GM21576 (cell line): ENCODE results near the gene RANBP17.
"Not testable (repeated sequence)": the region's sequence is repeated elsewhere in the genome, so short reads cannot be mapped to it uniquely, and the experiment has no call there.

Experiments used
- ATAC-seq: cut with Tn5 transposase; IDR thresholded peaks from one replicate; pipeline ENCODE4 v1.9.1; 2021; ENCODE audit warnings: mild to moderate bottlenecking, moderate library complexity; ENCODE audit not compliant: unreplicated experiment

Gene RANBP17

DNA sequence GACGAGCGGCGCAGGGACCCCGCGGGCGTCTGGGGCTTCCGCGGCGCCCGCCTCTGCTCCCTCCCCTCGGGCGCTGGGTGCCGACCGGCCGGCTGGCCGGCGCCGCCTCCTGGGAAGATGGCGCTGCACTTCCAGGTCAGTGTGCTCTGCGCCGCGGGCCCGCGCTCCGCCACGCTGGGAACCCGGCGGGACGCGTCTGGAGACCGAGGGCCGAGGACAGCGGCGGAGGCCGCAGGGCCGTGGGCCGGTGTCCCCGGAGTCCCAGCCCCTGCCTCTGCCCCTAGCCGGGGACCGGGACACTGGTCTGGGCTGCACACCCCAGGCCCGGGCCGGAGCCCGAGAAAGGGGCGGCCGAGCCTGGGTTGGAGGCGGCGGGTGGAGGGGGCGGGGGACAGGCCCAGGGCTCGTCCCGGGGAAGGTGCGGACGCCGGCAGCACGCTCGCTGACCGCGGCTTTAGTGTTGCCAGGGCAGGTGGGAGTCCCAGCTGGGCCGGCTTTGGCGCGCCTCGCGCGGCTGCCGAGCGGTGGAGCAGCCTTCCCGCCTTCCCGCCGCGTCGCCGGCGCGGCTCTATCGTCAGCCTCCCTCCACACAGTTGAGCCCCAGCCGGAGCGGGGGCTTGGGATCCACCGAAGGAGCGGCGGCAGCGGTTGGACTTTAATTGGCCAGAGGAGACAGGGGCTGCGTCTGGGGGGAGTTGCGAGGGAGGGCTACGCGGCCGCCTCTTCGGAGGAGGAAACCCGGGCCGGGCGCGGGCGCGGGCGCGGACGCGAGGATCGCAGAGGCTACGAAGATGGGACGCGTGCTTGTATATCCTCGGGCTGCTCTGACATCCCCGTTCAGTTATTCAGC, at the start of gene RANBP17:
TSS of gene RANBP17 (plus strand) at position 102 of the 850 bp plus-strand sequence.
- no peak for ATAC-seq

DNA sequence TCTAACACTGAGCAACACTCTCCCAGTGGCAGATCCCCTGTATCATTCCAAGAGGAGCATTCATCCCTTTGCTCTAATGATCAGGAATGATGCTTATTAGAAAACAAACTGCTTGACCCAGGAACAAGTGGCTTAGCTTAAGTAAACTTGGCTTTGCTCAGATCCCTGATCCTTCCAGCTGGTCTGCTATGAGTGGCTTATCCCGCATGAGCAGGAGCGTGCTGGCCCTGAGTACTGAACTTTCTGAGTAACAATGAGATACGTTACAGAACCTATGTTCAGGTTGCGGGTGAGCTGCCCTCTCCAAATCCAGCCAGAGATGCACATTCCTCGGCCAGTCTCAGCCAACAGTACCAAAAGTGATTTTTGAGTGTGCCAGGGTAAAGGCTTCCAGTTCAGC, 48.6 kb upstream of the RANBP17 start:
- no peak for ATAC-seq

GRCh38 chr5:170817195-170817594, 44.6 kb upstream of the RANBP17 start:
- ATAC-seq: no peak

DNA sequence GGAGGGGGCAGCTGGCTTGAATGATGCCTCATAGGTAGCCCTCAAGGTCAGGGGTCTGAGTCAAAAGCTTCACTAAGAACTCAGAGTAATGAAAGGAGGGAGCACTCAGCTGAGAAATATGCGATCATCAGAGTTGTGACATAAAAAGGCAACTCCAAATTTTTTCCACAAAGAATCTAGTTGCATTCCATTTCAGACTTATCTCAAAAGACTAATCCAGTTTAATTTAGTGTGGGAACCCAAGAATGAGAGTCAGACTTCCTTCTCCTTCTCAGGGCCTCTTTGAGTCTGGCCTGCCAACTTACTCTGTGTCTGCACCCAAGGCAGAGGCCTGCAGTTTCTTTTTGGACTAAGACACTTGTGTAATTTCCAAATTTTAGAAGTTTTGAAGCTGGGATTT, 43.6 kb upstream of the RANBP17 start:
- ATAC-seq: no peak

- no peak for ATAC-seq
These were observed 42.0 kb upstream of the RANBP17 start for GRCh38 chr5:170819824-170820223.

- no peak for ATAC-seq
These were observed 40.5 kb upstream of the RANBP17 start for GRCh38 chr5:170821257-170821800.

DNA sequence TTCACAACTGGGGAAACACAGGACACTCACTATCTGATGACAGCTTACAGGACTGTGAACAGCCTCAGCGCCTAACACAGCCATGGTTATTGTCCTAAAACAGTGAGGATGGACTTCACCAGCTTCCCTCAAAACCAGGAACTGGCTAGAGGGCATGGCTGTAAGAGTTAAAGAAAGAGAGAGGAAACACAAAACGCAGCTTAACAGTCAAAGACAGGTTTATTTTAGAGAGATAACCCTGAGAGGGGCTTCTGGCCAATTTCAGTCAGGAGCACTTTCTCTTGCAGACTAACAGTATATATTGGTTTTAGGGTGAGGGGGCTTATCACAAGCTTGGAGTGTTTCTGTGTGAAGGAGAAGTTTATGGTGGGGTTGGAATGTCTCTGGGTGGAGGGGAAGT, 35.7 kb upstream of the RANBP17 start:
- ATAC-seq: no peak

DNA sequence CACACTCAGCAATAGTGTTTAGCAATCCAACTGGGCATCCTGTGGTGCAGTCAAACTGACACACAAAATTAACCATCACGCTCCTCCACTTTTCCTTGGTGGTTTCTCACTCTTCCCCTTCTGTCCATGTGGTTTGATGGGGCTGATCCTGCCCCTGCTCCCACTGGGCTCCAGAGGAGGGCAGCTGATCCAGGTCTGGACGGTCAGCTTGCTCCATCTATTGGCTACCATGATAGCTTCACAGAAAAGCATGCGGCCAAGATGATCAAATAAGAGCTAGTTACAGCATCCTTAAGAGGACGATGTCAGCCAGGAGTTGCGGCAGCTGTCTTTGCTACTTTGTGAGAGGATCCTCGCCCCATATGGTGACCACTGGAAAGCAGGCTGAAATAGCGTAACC, 29.6 kb upstream of the RANBP17 start:
- ATAC-seq: no peak

GRCh38 chr5:170833981-170834380, 27.8 kb upstream of the RANBP17 start:
- ATAC-seq: not testable (repeated sequence)

- ATAC-seq: no peak
These were observed 25.6 kb upstream of the RANBP17 start for GRCh38 chr5:170836226-170836625.

GRCh38 chr5:170843870-170844269, 17.9 kb upstream of the RANBP17 start:
- no peak for ATAC-seq

DNA sequence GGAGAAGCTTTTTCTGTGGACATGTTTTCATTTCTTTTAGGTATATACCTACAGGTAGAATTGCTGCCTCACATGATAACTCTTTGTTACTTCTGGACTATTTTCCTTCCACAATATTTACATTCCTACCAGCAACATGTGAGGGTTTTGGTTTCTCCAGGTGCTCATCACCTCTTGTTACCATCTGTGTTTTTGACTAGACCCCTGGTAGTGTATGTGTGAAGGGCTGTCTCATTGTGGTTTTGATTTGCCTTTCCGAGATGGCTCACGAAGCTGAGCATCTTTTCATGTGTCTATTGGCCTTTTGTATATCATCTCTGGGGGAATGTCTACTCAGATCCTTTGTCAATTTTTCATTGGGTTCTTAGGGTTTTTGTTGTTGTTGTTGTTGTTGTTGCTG, 17.2 kb upstream of the RANBP17 start:
- ATAC-seq: no peak

GRCh38 chr5:170846416-170846815, 15.4 kb upstream of the RANBP17 start:
- ATAC-seq: no peak

GRCh38 chr5:170846846-170847245, 15.0 kb upstream of the RANBP17 start:
- no peak for ATAC-seq

DNA sequence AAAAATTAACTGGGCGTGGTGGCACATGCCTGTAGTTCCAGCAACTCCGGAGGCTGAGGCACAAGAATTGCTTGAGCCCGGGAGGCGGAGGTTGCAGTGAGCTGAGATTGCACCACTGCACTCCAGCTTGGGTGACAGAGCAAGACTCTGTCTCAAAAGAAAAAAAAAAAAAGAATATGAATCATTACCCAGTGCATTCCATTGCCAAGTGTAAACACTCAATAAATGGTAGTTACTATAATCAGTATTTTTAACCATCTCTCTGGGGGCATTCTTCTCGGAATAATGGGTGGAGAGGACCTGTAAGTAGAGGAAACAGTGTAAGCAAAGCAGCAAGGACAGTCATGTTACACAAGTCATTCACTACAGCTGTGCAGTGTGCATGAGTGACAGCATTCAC, 13.8 kb upstream of the RANBP17 start:
- no peak for ATAC-seq

DNA sequence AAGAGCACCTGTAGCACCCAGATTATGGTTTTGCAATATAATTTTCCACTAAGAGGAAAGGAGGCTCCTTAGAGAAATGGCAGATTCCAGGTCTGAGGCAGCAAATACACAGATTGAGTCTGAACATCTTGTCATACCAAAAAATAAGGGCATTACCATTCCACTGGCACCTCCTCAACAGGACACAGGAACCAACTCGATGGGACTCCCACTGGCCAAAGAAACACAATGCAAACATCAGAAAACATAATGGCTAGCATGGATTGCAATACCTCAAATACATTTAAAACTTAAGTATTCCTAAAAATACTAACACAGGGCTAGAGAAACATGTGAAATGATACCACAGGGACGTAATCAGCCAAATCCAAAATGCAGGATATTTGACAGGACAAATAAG, 12.4 kb upstream of the RANBP17 start:
- ATAC-seq: no peak

- ATAC-seq: no peak
These were observed 7.3 kb upstream of the RANBP17 start for GRCh38 chr5:170854566-170854965.

GRCh38 chr5:170857066-170857465, 4.8 kb upstream of the RANBP17 start:
- ATAC-seq: no peak

DNA sequence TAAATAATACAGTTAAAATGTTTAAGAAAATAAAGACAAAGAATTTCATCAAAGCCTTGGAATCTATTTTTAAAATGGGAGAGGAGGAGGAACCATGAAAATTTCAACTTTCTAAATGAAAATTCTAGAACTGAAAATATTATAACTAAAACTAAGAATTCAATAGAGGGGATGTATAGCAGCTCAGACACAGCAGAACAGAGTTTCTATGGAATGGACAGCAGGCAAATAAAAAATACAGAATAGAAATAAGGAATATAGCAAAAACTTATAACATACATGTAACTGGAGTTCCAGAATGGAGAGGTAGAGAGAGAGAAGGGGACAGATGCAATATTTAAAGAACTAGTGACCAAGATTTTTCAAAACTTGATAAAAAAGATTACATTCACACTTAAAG, 1.4 kb upstream of the RANBP17 start:
- ATAC-seq: no peak

GRCh38 chr5:170860818-170861666, 776 bp upstream of the RANBP17 start:
- no peak for ATAC-seq

DNA sequence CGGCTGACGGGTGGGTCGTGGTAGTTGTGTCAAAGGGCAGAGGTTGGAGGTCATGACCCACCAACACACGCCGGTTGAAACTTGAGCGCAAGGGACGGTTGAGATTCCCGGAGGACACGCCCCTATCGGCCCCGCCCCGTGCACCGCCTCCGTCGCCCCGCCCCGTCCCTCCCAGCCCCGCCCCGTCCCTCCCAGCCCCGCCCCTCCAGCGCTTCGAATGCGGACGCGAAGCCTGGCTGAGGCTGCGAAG, 226 bp upstream of the RANBP17 start:
- no peak for ATAC-seq

DNA sequence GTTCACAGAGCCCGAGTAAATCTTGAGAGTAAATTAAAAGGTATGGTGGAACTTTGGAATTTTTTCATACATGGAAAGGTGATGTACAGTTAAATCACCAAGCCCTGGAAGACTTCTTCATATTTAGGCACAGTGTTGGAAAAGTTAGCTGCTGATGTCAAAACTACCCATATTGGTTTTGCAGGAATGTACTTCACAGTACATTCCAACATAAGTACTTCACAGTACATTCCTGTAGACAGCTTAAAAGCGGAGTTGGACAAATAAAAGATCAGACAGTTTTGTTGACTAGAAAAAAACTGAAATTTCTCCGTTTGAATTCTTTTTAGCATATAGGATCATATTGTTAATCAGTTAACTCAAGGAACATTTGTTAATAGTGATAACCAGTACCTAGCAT, 1.8 kb downstream of the RANBP17 start:
- no peak for ATAC-seq
